GM18508 (cell line): ENCODE data around the gene PBX2.
"Not testable (repeated sequence)": the region's sequence is repeated elsewhere in the genome, so short reads cannot be mapped to it uniquely, and the experiment has no call there.

Experiments
- ATAC-seq: cut with Tn5 transposase; IDR thresholded peaks from one replicate; pipeline ENCODE4 v1.9.1; 2021; ENCODE audit warnings: moderate number of reproducible peaks; ENCODE audit not compliant: insufficient read depth, unreplicated experiment

Gene PBX2

DNA sequence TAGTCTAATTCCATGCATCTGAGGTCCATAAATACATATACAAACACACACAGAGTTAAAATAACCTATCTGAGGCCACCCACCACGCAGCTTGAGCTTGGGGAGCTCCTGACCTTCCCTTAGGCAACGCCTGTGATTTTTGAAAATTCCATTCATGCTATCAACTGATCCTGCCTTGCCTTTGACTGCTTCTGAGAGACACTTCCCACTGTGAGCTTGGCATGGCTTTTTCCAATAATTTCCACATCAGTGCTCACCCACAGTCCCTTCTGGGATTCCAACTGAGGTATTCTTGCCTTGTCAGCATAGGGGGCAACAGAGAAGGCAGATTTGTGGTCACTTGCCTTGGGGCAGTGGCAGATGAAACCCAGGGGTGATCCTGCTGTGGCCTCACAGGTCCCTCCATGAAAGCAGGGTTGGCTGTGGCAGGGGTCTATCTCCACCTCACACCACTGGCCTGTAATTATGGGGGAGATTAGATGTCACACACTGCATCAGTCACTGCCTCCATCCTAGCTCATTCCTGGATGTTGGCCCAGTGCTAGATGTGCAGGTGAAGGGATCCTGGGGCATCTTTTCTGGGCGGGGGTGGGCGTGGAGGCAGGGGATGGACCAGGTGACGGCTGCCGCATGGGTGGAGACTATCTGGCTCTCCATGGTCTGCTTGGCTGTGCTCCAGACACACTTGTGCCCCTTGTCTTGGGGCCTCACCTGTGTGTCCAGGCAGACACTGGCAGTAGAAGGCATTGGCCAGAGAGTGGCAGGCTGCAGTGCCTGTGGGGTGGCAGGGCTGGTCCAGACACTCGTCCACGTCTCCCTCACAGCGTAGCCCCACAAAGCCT is 13.6 kb upstream of the PBX2 start:
- no peak for ATAC-seq

GRCh38 chr6:32202186-32202585 is 12.2 kb upstream of the PBX2 start:
- ATAC-seq: no peak

DNA sequence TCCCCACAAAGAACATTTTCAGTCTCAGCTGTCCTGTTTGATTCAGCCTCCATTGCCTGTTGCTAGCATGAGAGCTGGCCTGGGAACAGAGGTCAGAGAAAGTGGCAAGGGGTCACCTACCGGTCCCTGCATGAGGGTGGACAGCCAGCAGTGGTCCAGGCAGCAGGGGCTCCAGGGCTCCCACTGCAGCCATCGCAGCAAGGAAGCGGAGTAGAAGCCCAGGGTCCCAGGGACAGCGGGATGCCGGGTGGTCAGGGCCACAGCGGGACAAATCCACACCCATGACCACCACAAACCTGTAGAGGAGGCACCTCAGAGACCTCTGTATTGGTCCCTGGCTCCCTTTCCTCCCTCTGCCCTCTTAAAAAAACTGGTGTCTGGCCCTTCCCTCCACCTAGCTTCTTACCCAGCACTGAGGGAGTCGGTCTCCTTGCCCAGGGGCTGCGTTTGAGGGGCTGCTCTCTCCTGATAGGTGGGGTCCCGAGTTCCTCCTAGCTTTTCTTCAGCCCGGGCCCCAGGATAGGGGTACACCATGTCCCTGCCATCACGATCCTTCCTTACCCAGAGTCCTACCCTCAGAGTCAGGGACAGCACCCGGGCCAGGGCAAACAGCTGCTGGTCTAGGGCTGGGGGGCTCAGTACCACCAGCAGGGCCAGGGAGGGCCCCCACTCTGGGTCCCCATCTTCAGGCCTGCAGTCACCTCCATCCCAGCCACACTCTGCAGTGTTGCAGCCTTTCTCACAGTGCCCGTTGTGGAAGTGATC is 10.9 kb upstream of the PBX2 start:
- ATAC-seq: no peak

DNA sequence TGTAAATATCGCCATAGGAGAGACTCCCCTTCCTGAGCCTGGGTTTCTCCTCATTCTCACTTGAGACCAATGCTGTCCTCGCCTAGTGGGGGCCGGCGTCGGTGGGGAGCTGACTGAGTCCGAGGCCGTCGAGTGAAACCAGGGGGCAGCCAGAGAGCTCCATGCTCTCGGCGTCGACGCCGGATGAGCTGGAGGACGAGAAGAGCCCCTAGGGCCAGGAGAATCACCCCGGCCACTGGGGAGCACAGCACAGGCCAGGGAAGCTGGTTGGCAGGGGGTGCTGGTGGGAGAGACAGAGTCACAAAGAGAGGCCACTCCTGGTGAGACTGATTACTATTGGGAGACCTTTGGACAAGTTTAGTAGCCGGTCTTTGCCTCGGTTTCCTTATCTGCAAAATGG is 8.9 kb upstream of the PBX2 start:
- no peak for ATAC-seq

GRCh38 chr6:32198345-32198696 is 8.3 kb upstream of the PBX2 start:
- no peak for ATAC-seq

DNA sequence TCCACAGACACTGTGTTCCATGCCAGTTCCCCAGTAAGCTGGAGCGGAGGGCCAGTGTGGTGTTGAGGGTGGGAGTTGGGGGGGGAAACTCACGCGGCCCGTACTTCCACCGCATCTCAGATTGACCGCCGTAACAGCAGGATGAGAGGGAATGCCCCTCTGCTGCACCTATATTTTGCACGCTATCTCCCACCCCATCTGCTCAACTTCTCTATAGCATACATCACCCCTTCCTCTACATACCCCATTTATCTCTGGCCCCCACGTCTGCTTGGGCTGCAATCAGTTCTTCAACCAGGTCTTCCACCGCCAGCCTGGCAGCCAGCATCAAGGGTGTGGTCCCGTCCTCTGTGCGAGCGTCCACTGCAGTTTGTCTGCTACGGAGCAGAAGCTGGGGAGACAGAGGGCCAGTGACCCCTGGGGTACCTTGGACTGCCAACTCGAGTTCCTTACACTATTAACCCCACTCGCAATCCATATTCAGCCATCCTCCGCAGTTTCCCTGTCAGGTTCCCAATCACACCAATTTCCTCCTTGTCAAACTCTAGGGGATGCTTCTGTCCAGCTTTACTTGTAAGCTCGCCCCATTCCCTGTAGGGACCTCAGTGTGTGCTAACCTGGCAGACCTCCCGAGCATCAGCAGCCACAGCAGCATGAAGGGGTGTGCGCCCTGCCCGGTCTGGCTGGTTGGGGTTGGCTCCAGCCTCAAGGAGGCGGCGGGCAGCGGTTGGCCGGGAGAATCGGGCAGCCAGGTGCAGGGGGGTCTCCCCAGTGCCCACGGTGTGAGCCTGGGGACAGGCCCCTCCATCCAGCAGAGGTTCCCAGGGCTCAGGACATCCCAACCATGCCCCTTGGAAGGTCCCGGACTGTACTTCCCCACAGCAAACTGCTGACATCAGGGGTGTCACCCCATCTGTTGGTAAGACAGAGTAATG is 6.9 kb upstream of the PBX2 start:
- no peak for ATAC-seq

DNA sequence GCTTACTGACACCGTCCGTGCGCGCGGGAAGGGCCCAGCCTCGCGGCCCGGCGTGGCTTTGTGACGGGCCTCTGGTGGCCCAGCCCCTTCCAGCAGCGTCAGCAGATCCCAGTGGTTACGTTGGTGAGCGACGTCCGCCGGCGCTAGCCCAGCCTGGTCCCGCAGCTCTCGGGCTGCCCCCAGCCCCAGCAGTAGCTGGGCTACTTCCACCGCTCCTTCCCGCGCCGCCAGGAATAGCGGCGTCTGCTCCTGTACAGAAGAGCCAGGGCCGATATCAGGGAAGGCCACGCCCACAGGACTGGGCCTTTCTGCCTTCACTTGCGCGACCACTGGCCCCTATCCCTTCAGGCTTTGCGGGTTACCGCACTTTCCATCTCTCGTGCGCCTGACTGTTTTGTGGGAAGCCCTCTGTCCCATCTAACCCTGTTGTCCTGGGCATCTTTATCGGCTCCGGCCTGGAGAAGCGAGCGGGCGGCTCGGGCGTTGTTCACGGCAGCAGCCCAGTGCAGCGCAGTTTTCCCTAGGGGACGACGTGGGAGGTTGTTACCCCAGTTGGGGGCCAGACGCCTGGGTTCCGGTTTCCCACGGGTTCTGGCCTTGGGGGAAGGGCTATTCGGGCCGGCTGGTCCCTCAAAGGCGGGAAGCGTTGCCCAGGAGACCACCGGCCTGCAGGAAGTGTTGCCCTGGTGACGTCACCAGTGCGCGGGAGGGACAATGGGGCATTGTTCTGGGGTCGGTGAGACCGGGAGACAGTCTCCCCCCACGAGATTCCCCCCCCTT is 6.1 kb upstream of the PBX2 start:
- ATAC-seq: no peak

DNA sequence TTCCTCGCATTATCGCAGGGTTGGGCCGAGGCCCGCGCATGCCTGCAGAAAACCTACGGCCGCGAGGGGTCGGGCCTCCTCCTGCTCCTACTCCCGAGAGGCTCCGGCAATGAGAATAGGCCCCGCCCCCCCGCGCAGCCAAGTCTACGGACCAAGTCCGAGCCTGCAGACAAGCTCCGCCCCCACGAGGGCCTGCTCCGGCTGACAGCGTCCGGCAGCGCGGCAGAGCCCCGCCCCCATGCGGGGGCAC is 5.6 kb upstream of the PBX2 start:
- peak; percentile 38 for ATAC-seq

GRCh38 chr6:32194825-32195651 is 5.0 kb upstream of the PBX2 start:
- peak; percentile 38 for ATAC-seq

GRCh38 chr6:32194388-32194787 is 4.4 kb upstream of the PBX2 start:
- no peak for ATAC-seq

DNA sequence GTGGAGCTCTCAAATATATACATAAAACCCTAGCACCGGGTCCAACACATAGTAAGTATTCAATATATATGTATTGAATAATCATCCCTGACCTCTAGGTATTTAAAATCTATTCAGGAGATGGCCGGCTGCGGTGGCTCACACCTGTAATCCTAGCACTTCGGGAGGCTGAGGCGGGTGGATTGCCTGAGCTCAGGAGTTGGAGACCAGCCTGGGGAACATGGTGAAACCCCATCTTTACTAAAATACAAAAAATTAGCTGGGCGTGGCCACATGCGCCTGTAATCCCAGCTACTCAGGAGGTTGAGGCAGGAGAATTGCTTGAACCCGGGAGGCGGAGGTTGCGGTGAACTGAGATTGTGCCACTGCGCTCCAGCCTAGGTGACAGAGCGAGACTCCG is 3.1 kb upstream of the PBX2 start:
- ATAC-seq: not testable (repeated sequence)

GRCh38 chr6:32192608-32193039 is 2.6 kb upstream of the PBX2 start, which contains the start of gene GPSM3:
TSS of gene GPSM3 (minus strand) at chr6:32192643. CDS start at chr6:32192513, 130 bp downstream.
- no peak for ATAC-seq

DNA sequence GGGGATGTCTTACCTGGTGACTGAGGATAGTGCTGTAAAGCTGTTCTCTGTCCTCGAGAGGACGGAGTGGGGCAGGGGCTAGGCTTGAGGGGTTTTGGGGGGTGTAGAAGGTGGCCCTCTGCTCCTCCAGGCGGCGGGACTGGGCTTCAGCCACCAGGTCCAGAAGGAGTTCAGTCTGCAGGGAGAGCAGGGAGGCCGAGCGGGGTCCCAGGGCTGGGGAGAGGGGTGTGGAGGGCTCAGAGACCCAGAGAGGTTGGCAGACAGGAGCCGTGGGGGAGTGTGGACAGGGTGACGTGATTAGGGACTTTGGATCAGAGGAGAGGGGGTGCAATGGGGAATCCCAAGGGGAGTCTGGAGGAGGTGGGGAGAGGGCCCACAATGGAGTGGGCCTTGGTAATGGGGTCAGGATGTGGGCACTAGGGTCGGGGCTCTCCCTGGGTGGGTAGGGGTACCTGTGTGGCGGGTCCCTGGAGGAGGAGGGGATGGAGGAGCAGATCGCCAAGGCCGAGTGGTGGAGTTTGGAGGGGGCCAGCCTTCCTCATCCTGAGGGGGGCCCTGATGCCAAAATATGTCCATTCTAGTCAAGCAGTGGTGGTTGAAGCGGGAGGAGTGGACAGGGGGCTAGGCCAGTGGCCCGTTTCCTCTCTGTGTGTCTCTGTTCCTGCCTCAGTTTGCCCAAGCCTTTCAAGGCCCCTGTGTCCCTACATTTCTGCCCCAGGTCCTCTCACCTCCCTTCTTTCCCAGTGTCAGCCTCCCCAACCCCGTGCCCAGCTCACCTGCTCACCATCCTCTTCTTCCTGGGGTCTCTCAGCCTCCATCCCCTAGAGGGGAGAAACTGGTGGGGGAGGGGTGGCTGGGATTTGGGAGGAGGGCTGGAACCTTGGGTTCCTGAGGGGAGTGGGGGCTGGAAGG is 1.9 kb upstream of the PBX2 start:
- no peak for ATAC-seq

DNA sequence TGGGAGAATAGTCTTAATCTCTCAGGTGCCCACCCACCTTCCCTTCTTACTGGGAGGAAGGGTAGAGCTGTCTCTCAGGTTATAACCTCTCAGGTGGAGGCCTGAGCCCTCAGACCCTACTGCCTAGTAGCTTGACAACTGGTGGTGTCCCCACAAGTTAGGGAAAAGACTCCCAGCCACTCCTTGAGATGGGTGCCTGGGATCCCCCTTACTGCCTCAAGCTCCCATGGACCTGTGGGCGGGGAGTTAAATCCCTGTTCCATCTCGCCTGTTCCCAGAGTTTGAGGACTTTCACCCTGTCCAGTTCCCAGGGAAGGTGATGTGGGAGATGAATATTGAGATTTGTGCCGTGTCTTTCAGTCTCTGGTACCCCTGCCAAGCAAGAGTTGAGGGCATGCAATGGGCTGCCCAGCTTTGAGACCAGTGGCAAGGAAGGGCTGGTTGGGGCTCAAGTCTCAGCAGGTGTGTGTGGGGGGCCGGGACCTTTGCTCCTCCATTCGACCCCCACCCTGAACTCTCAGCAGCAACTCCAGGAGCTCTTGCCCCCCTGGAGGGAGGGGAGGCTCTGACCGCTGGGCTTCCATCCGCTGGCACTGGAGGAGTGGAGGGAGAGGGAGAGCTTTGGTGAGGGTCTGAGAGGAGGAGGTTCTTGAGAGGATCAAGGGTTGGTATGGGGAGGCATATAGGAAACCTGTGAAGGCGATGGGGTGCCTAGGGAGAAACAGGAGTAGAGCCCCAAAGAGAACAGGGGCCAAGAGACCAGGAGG is 1.1 kb upstream of the PBX2 start:
- no peak for ATAC-seq

DNA sequence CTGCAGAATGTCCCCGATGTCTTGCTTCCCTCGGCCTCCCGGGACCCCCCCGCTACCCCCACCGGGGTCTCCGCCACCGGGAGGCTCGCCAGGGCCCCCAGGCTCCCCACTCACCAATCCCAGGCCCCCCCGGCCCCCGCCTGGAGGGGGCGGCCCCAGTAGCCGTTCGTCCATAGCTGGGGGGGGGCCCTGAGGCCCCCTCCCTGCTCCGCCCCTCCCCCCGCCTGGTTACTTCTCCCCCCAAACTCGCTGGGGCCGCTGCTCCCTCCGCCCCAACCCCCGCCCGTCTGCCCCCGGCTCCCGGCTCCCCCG is 304 bp downstream of the PBX2 start:
- no peak for ATAC-seq

- no peak for ATAC-seq
Observed at GRCh38 chr6:32189069-32189741, 797 bp downstream of the PBX2 start.

GRCh38 chr6:32188381-32189068 is 1.5 kb downstream of the PBX2 start:
- no peak for ATAC-seq
